Rectal smooth muscle tissue (tissue), 1 donor: ENCODE measurements around the gene SBSN.
"Not testable (repeated sequence)": the region's sequence is repeated elsewhere in the genome, so short reads cannot be mapped to it uniquely, and the experiment has no call there.

Experiments
- H3K27ac ChIP-seq: one replicate; pipeline ENCODE4 v1.7.0; 2013; ENCODE audit warnings: low read depth, low read length, inconsistent platforms
- H3K27me3 ChIP-seq: one replicate; pipeline ENCODE4 v1.7.0; 2013; ENCODE audit warnings: low read length; ENCODE audit not compliant: control insufficient read depth, insufficient read depth
- H3K36me3 ChIP-seq: one replicate; pipeline ENCODE4 v1.7.0; 2013; ENCODE audit warnings: low read length; ENCODE audit not compliant: control insufficient read depth, insufficient read depth
- H3K4me1 ChIP-seq: one replicate; pipeline ENCODE4 v1.7.0; 2013; ENCODE audit warnings: low read length; ENCODE audit not compliant: control insufficient read depth, insufficient read depth
- H3K4me3 ChIP-seq: one replicate; pipeline ENCODE4 v1.7.0; 2013; ENCODE audit warnings: low read length
- H3K9ac ChIP-seq: one replicate; pipeline ENCODE4 v1.7.0; 2013; ENCODE audit warnings: low read length

SBSN gene

DNA sequence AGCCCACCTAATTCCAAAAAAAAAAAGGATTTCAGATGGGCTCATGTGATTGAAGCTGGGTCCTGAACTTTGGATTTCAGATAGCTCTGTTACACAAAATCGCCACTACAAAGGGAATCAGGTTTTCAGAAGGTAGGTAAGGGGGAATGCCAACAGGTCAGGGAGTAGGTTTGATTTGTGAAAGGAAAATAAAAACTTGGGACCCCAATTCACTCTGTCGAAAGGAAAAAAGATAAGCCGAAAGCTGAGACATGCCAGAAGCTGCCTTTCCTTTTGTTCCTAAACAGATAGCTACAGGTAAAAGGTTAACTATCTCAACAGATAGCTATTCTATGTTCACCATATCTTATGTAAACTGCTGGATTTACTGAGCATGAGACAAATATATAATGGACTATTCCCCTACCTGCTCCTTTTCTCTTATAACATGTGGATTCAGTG lies 41.8 kb downstream of the SBSN start:
- H3K4me3 ChIP-seq, result no peak overlapping the region
- no peak overlapping the region for H3K9ac ChIP-seq
- H3K36me3 ChIP-seq, result no peaks in the 10 kb centered on the region
- no peaks in the 10 kb centered on the region for H3K4me1 ChIP-seq
- H3K27ac ChIP-seq, result no peak overlapping the region
- no peaks in the 10 kb centered on the region for H3K27me3 ChIP-seq

DNA sequence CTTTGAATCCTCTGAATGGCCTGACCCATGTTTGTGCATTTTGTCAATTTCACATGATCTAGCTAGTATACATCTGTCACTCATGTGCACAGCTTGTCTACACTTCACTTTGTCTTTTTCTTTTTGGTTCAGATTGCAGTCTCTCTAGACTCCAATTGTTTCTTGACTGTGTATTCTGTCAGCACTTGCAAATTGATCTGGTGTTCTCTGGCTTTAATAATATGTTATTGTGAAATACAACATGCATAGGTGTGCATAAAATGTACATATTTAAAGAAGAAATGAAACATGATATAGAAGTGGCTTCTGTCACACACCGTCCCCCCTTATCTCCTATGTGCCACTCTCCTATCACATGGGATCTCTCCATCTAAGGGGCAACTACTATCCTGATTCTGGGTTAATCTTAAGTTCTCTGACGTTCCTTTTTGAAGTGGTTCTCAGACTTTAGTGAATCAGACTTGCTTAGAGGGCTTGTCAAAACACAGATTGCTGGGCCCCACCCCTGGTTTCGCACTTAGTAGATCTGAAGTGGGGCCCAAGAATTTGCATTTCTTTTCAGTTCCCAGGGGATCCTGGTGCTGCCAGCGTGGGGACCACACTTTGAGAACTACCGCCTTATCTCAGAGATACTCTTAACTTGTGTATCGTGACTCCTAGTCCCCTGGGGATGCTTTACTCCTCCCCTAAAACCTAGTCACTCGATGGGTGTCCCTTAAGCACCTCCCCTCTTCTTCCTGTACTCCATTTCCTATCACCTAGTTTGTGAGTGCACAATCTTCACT lies 43.7 kb downstream of the SBSN start:
- H3K4me3 ChIP-seq, result no peak overlapping the region
- H3K4me1 ChIP-seq, result no peaks in the 10 kb centered on the region
- H3K9ac ChIP-seq, result no peak overlapping the region
- H3K27me3 ChIP-seq, result no peaks in the 10 kb centered on the region
- no peaks in the 10 kb centered on the region for H3K36me3 ChIP-seq
- no peak overlapping the region for H3K27ac ChIP-seq

DNA sequence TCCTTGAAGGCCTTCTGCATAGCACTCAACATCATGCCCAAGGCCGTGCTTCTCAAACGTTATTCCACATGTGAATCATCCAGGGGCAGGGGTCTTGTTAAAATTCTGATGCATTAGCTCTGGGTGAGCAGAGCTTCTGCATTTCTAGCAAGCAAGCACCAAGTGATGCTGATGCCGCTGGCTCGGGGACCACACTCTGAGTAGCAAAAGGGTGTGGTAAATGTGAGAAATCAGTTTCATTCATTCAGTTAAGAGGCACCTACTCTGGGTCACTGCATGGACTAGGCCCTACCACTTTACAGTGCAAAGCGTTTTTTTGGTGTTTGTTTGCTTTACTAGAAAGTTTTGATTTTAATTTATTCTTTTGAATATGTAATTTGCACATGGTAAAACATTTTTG lies 45.0 kb downstream of the SBSN start:
- no peak overlapping the region for H3K9ac ChIP-seq
- no peaks in the 10 kb centered on the region for H3K36me3 ChIP-seq
- no peaks in the 10 kb centered on the region for H3K27me3 ChIP-seq
- H3K4me1 ChIP-seq, result no peaks in the 10 kb centered on the region
- no peak overlapping the region for H3K4me3 ChIP-seq
- no peak overlapping the region for H3K27ac ChIP-seq

DNA sequence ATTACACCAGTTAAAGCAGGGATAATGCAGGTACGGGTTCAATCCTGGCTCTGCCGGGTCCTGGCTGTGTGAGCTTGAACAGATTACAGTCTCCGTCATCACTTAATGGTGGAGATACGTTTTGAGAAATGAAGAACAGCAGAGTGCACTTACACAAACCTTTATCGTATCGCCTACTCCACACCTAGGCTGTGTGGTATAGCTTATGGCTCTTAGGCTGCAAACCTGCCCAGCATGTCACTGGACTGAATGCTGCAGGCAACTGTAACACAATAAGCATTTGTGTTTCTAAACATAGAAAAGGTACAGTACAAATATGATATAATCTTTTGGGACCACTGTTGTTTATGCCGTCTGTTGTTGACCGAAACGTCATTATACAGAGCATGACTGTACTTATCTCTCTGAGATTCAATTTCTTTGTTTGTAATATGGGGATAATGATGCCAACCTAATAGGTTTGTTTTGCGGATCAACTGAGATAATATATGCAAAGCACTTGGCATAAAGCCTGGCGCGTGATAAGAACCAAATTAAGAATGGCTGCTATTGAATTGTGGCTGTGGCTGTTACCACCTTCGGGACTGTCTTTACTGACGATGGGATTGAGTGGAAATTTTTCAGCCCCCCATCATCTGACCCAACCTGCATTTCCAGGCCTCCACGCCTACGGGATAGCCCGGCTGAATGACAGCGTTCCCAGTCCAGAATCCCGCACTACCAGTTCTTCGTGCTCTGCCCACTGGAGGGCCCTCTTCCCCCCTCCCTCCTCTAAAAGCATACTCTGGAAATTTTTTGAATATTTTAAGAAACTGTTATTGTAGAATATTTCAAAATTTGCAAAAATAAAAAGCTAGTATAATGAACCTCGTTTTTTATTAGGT lies 49.1 kb downstream of the SBSN start:
- no peaks in the 10 kb centered on the region for H3K27me3 ChIP-seq
- H3K4me1 ChIP-seq, result no peaks in the 10 kb centered on the region
- no peak overlapping the region for H3K9ac ChIP-seq
- no peaks in the 10 kb centered on the region for H3K36me3 ChIP-seq
- no peak overlapping the region for H3K27ac ChIP-seq
- no peak overlapping the region for H3K4me3 ChIP-seq

DNA sequence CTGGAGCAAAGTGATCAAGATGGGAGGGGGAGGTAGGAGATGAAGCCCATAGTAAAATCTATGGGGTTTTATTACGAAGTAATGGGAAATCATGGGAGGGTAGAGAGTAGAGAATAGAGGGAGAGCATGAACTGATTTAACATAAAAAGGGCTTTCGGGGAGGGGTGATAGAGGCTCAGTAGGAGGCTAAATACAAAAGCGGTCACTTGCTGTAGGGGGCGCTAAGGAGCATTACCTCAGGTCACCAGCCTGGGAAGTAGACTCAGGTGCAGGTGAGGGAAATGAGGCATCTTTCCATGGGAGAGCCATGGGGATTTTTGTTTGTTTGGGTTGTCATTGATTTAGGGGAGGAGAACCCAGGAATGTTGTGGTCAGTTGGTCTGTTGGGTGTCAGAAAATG lies 52.0 kb downstream of the SBSN start:
- H3K36me3 ChIP-seq, result no peaks in the 10 kb centered on the region
- H3K27ac ChIP-seq, result no peak overlapping the region
- no peaks in the 10 kb centered on the region for H3K27me3 ChIP-seq
- no peaks in the 10 kb centered on the region for H3K4me1 ChIP-seq
- no peak overlapping the region for H3K9ac ChIP-seq
- H3K4me3 ChIP-seq, result no peak overlapping the region

DNA sequence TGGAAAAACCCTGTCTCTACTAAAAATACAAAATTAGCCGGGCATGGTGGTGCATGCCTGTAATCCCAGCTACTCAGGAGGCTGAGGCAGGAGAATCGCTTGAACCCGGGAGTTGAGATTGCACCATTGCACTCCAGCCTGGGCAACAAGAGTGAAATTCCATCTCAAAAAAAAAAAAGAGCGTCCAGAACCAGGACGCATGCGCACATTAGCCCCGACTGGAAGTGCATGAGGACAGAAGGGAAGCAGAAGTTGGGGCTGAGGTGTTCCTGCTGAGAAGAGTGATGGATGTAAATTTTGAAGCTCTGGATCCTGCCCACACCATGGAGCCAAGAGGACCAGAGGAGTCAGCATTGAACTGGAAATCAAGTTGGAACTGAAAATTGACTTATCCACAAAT lies 53.5 kb downstream of the SBSN start:
- H3K27me3 ChIP-seq, H3K9ac ChIP-seq, H3K4me1 ChIP-seq, H3K36me3 ChIP-seq, H3K27ac ChIP-seq, H3K4me3 ChIP-seq: not testable (repeated sequence)

DNA sequence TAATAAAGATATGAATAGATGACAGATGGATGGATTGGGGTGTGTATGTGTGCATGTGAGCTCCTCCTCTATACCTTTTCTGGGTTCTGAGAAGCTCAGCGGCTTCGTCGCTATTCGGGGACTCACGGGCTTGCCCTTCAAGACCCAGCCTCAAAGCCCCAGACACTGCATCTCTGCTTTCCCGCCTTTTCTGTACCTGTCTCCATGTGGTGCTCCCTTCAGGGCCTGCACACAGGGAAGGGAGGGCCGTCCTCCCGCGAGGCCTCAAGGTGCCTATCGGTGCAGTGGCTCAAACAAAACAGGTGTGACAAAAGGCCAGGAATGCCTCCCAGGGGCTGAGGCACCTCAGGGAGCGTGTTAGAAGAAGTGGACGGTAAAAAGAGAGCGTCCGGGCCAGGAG lies 54.0 kb downstream of the SBSN start:
- no peak overlapping the region for H3K4me3 ChIP-seq
- H3K9ac ChIP-seq, result no peak overlapping the region
- no peaks in the 10 kb centered on the region for H3K36me3 ChIP-seq

More for the DNA sequence above, 54.0 kb downstream of the SBSN start:
- Histone ChIP-seq H3K27me3 (no peaks in the 10 kb centered on the region), H3K4me1 (no peaks in the 10 kb centered on the region), H3K27ac (no peak overlapping the region)
